ENCODE measurements around the gene MRM2.

MRM2 gene

GRCh38 chr7:2190531-2190930 is 51.5 kb downstream of the MRM2 start:
- no peak overlapping the region for H3K4me3 Mint-ChIP-seq
- no peaks in the 10 kb centered on the region for H3K4me1 Mint-ChIP-seq
- TF ChIP-seq CTCF (IDR thresholded peaks at IDR 0.05), result no peak
- peaks cover 22% of the 10 kb centered on the region for H3K9me3 Mint-ChIP-seq
- H3K27ac Mint-ChIP-seq, result no peak overlapping the region
- peaks cover 71% of the 10 kb centered on the region for H3K36me3 Mint-ChIP-seq (ENCODE audit: low read depth)
- no peaks in the 10 kb centered on the region for H3K27me3 Mint-ChIP-seq (ENCODE audit: low read depth, poor library complexity)
- DNase-seq, result no peak

DNA sequence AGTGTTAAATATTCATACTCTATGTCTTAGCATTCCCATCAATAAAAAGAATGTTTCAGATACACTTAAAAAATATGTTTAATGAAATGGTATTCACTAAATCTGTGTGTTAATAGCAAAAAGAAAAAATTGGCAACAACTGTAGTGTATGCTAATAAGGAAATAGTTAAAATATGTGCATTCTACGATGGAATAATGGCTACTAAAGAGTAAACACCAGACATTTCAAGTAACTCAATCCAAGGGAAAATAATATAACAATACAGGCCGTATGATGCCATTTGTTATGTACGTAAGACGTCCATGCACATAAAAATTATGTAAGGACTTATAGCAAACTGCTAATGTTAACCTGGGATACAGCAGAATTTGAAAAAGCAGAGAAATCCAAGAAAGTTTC is 55.8 kb downstream of the MRM2 start:
- TF ChIP-seq CTCF (IDR thresholded peaks at IDR 0.05), result no peak
- Mint-ChIP-seq H3K27me3 (ENCODE audit: low read depth, poor library complexity) (peaks cover 3% of the 10 kb centered on the region), H3K4me1 (no peaks in the 10 kb centered on the region), H3K36me3 (ENCODE audit: low read depth) (peaks cover 79% of the 10 kb centered on the region), H3K9me3 (peaks cover 21% of the 10 kb centered on the region), H3K4me3 (no peak overlapping the region), H3K27ac (no peak overlapping the region)
- no peak for DNase-seq

DNA sequence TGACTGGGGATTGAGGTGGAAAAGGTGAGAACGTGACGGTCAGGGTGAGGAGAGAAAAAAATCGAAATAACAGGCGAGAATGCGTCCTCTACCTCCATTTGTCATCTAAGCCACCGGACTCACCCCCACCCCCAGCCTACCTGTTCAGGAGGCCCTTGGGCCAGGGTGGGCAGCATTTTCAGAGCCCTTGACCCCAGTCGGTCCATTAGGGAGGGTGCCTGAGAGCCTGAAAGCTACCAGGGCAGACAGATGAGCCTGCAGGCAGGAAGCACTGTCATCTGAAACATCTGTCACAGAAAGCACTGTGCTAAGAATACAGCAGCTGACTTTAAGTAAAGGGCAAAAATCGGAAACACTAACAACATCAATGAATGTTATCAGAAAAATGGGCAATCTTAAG is 56.3 kb downstream of the MRM2 start:
- Mint-ChIP-seq H3K4me1 (no peaks in the 10 kb centered on the region), H3K27me3 (ENCODE audit: low read depth, poor library complexity) (peaks cover 3% of the 10 kb centered on the region), H3K36me3 (ENCODE audit: low read depth) (peaks cover 78% of the 10 kb centered on the region), H3K9me3 (peaks cover 21% of the 10 kb centered on the region), H3K27ac (no peak overlapping the region), H3K4me3 (no peak overlapping the region)
- no peak for TF ChIP-seq CTCF (IDR thresholded peaks at IDR 0.05)
- no peak for DNase-seq
